ENCODE results near the gene TIFAB.
A peak's percentile ranks its signal among the peaks of the same experiment; 100 is the strongest.

Gene TIFAB

GRCh38 chr5:135481909-135482311 lies 29.8 kb upstream of the TIFAB start:
- DNase-seq (ENCODE audit: low spot score): no peak

- DNase-seq (ENCODE audit: low spot score): no peak
Measured at GRCh38 chr5:135481387-135481786, 29.2 kb upstream of the TIFAB start.

- DNase-seq (ENCODE audit: low spot score): no peak
Measured at GRCh38 chr5:135480511-135480910, 28.4 kb upstream of the TIFAB start.

- no peak for DNase-seq (ENCODE audit: low spot score)
Measured at GRCh38 chr5:135478938-135479337, 26.8 kb upstream of the TIFAB start.

- no peak for DNase-seq (ENCODE audit: low spot score)
Measured at GRCh38 chr5:135477613-135478066, 25.5 kb upstream of the TIFAB start.

- DNase-seq (ENCODE audit: low spot score): no peak
Measured at GRCh38 chr5:135476615-135477581, 24.7 kb upstream of the TIFAB start.

GRCh38 chr5:135473956-135474670 lies 22.0 kb upstream of the TIFAB start:
- no peak for DNase-seq (ENCODE audit: low spot score)

- DNase-seq (ENCODE audit: low spot score): no peak
Measured at GRCh38 chr5:135472141-135472540, 20.0 kb upstream of the TIFAB start.

- DNase-seq (ENCODE audit: low spot score): no peak
Measured at GRCh38 chr5:135471726-135472125, 19.6 kb upstream of the TIFAB start.

GRCh38 chr5:135469911-135470310 lies 17.8 kb upstream of the TIFAB start:
- no peak for DNase-seq (ENCODE audit: low spot score)

GRCh38 chr5:135468541-135468940 lies 16.4 kb upstream of the TIFAB start:
- DNase-seq (ENCODE audit: low spot score): no peak

GRCh38 chr5:135467871-135468485 lies 15.8 kb upstream of the TIFAB start:
- DNase-seq (ENCODE audit: low spot score): no peak

GRCh38 chr5:135467051-135467625 lies 15.0 kb upstream of the TIFAB start:
- DNase-seq (ENCODE audit: low spot score): no peak

GRCh38 chr5:135466178-135467050 lies 14.3 kb upstream of the TIFAB start:
- DNase-seq (ENCODE audit: low spot score): peak; percentile 90

GRCh38 chr5:135465391-135466122 lies 13.4 kb upstream of the TIFAB start:
- DNase-seq (ENCODE audit: low spot score): no peak

- DNase-seq (ENCODE audit: low spot score): peak; percentile 62
Measured at GRCh38 chr5:135462304-135462703, 10.2 kb upstream of the TIFAB start.

- DNase-seq (ENCODE audit: low spot score): no peak
Measured at GRCh38 chr5:135461481-135462151, 9.5 kb upstream of the TIFAB start.

- no peak for DNase-seq (ENCODE audit: low spot score)
Measured at GRCh38 chr5:135460246-135461033, 8.3 kb upstream of the TIFAB start.

GRCh38 chr5:135458921-135459331 lies 6.8 kb upstream of the TIFAB start:
- DNase-seq (ENCODE audit: low spot score): peak; percentile 56
